SK-N-MC (cell line): ENCODE measurements around the gene GALNTL6.

Experiments
- EZH2 ChIP-seq: fragments of 200-600 bp; sonication (generic); IDR thresholded peaks from one replicate; pipeline ENCODE4 v1.6.1; 2017; ENCODE audit warnings: antibody characterized with exemption
- POLR2AphosphoS5 ChIP-seq: IDR thresholded peaks from 2 replicates; pipeline ENCODE4 v1.6.1; 2012; ENCODE audit warnings: mild to moderate bottlenecking, low read depth, low read length, borderline replicate concordance

DNA sequence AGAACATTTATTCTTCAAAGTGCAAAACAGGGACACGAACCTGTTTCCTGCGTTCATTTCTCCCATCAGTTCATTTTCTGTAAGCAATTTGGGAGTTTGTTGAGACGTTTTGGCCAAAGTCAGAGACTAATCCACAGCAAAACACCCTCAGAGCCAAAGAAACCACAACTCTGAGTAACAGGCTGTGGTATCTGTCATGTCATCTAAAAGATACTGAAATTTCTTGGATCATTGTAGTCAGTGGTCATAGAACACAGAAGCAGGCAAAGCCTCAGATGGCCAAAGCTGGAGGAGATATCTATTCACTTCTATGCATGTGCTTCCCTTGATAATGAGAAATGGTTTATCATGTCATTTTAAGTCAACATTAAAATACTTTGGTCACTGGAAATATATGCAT, 869.8 kb downstream of the GALNTL6 start:
- TF ChIP-seq POLR2AphosphoS5 (no peak), EZH2 (no peak)
